Gastroesophageal sphincter (tissue), 3 donors: Measurements from ENCODE around the gene DOK7.

Experiments
- CTCF ChIP-seq, 4 experiments: fragments of 200-600 bp in 2 of 4; fragments of 450-650 bp in 2 of 4; sonication (generic) in 1 of 4; IDR thresholded peaks; one replicate each; pipeline ENCODE4 v1.5.1; 2017 to 2019; ENCODE audit warnings: antibody characterized with exemption in 4 of 4, mild to moderate bottlenecking in 2 of 4, moderate library complexity in 2 of 4
- EP300 ChIP-seq: sonication (generic); formaldehyde crosslinking; IDR thresholded peaks from one replicate; pipeline ENCODE4 v1.6.1; 2017; ENCODE audit warnings: antibody characterized with exemption, mild to moderate bottlenecking
- POLR2A ChIP-seq, 2 donors: fragments of 450-650 bp; IDR thresholded peaks; one replicate each; pipeline ENCODE4 v1.6.1; 2017; ENCODE audit warnings: antibody characterized with exemption in 2 of 2, mild to moderate bottlenecking in 2 of 2, moderate library complexity in 1 of 2
- POLR2AphosphoS5 ChIP-seq: sonication (generic); formaldehyde crosslinking; IDR thresholded peaks from one replicate; pipeline ENCODE4 v1.6.1; 2017; ENCODE audit warnings: antibody characterized with exemption

GRCh38 chr4:3497523-3498389 is 34.6 kb downstream of the DOK7 start:
- no peak for TF ChIP-seq CTCF (IDR thresholded peaks at IDR 0.05)
- TF ChIP-seq EP300 = no peak
- no peak for TF ChIP-seq POLR2A (IDR thresholded peaks at IDR 0.05)
- no peak for TF ChIP-seq POLR2AphosphoS5
